Measurements from ENCODE around the gene CCDC107.

DNA sequence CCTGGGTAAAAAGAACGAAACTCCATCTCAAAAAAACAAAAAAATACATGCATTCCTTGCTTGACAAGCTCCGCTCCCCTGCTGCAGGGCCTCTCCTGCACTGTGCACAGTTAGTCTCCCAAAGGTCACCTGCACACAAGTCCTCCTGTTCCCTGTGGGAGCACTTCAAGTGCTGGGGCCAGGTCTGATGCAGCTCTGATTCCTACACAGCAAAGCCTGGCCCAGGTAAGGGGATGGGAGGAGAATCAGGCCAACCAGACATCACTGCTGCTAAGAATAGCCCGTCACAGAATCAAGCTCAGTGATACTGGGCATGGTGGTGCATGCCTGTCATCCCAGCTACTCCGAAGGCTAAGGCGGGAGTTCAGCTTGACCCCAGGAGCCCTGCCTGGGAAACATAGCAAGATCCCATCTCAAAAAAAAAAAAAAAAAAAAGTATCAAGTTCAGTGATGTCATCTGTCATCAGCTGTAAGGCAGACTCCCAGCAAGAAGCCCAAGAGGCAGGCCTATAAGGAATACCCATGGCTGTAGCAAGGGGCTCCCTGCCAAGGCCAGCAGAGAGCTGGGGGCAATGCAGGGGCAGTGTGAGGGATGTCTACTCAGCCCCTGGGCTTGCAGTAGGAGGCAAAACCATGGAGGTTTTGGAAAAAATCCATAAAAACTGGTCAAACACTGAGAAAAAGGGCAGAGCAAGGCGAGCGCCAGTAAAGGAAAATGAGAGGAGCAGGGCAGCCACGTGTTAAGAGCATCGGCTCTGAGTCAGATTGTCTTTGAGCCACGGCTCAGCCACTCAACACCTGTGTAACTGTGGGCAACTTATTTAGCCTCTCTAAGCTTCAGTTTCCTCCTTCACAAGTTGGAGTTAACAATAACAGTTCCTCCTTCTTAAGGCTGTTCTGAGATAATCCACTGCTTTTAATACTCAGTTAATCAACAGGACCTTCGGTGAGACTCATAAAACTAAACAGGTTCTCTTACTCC lies 28.4 kb downstream of the CCDC107 start:
- TF ChIP-seq, protein P1, sequence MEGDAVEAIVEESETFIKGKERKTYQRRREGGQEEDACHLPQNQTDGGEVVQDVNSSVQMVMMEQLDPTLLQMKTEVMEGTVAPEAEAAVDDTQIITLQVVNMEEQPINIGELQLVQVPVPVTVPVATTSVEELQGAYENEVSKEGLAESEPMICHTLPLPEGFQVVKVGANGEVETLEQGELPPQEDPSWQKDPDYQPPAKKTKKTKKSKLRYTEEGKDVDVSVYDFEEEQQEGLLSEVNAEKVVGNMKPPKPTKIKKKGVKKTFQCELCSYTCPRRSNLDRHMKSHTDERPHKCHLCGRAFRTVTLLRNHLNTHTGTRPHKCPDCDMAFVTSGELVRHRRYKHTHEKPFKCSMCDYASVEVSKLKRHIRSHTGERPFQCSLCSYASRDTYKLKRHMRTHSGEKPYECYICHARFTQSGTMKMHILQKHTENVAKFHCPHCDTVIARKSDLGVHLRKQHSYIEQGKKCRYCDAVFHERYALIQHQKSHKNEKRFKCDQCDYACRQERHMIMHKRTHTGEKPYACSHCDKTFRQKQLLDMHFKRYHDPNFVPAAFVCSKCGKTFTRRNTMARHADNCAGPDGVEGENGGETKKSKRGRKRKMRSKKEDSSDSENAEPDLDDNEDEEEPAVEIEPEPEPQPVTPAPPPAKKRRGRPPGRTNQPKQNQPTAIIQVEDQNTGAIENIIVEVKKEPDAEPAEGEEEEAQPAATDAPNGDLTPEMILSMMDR (conservative IDR thresholded peaks at IDR 0.05; ENCODE audit: low read depth in 2 of 2) = no peak
- TF ChIP-seq POLR2AphosphoS5 (IDR thresholded peaks at IDR 0.05; ENCODE audit: low read depth) (no peak), ZNF114 (CRISPR knock-in tag; IDR thresholded peaks at IDR 0.05) (no peak), CREB1 (CRISPR knock-in tag; IDR thresholded peaks at IDR 0.05; ENCODE audit: low read depth) (no peak), EZH2 (IDR thresholded peaks at IDR 0.05; ENCODE audit: low read depth, unreplicated experiment) (no peak), EZH2phosphoT487 (IDR thresholded peaks at IDR 0.05; ENCODE audit: unreplicated experiment) (no peak), JUNB (IDR thresholded peaks at IDR 0.05; ENCODE audit: unreplicated experiment) (no peak), NANOG (IDR thresholded peaks at IDR 0.05; ENCODE audit: borderline replicate concordance) (no peak)
- TF ChIP-seq, protein P2, sequence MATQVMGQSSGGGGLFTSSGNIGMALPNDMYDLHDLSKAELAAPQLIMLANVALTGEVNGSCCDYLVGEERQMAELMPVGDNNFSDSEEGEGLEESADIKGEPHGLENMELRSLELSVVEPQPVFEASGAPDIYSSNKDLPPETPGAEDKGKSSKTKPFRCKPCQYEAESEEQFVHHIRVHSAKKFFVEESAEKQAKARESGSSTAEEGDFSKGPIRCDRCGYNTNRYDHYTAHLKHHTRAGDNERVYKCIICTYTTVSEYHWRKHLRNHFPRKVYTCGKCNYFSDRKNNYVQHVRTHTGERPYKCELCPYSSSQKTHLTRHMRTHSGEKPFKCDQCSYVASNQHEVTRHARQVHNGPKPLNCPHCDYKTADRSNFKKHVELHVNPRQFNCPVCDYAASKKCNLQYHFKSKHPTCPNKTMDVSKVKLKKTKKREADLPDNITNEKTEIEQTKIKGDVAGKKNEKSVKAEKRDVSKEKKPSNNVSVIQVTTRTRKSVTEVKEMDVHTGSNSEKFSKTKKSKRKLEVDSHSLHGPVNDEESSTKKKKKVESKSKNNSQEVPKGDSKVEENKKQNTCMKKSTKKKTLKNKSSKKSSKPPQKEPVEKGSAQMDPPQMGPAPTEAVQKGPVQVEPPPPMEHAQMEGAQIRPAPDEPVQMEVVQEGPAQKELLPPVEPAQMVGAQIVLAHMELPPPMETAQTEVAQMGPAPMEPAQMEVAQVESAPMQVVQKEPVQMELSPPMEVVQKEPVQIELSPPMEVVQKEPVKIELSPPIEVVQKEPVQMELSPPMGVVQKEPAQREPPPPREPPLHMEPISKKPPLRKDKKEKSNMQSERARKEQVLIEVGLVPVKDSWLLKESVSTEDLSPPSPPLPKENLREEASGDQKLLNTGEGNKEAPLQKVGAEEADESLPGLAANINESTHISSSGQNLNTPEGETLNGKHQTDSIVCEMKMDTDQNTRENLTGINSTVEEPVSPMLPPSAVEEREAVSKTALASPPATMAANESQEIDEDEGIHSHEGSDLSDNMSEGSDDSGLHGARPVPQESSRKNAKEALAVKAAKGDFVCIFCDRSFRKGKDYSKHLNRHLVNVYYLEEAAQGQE (IDR thresholded peaks at IDR 0.05; ENCODE audit: unreplicated experiment) = no peak
